Measurements from ENCODE around the gene ITGA7.
A peak's percentile ranks its signal among the peaks of the same experiment; 100 is the strongest.

Gene ITGA7

GRCh38 chr12:55717011-55718007 lies 9.6 kb upstream of the ITGA7 start:
- no peak for DNase-seq

GRCh38 chr12:55716582-55716957 lies 8.9 kb upstream of the ITGA7 start:
- DNase-seq: no peak

GRCh38 chr12:55715833-55716581 lies 8.3 kb upstream of the ITGA7 start, which contains the start of gene BLOC1S1:
TSS of gene BLOC1S1 (plus strand) at chr12:55716046. CDS start at chr12:55716052, 6 bp downstream.
- peak; percentile 83 to 92 for DNase-seq

GRCh38 chr12:55715169-55715764 lies 7.6 kb upstream of the ITGA7 start:
- no peak for DNase-seq

- no peak for DNase-seq
Measured at GRCh38 chr12:55713721-55714120, 6.0 kb upstream of the ITGA7 start.

GRCh38 chr12:55712700-55713415 lies 5.2 kb upstream of the ITGA7 start:
- no peak for DNase-seq

- DNase-seq: no peak
Measured at GRCh38 chr12:55711786-55712553, 4.3 kb upstream of the ITGA7 start.

- DNase-seq: no peak
Measured at GRCh38 chr12:55708695-55709233, 1.1 kb upstream of the ITGA7 start.

GRCh38 chr12:55707219-55707671 lies 459 bp downstream of the ITGA7 start:
- peak in 1 of 2 experiments; percentile 19 for DNase-seq

- peak in 1 of 2 experiments; percentile 11 for DNase-seq
Measured at GRCh38 chr12:55706568-55707218, 1.0 kb downstream of the ITGA7 start.

GRCh38 chr12:55705782-55706402 lies 1.8 kb downstream of the ITGA7 start:
- peak in 1 of 2 experiments; percentile 11 for DNase-seq

- DNase-seq: no peak
Measured at GRCh38 chr12:55704824-55705718, 2.6 kb downstream of the ITGA7 start.

- DNase-seq: no peak
Measured at GRCh38 chr12:55703901-55704761, 3.6 kb downstream of the ITGA7 start.

GRCh38 chr12:55703288-55703687 lies 4.4 kb downstream of the ITGA7 start:
- no peak for DNase-seq

- DNase-seq: no peak
Measured at GRCh38 chr12:55702861-55703260, 4.8 kb downstream of the ITGA7 start.

- DNase-seq: no peak
Measured at GRCh38 chr12:55700255-55701018, 7.3 kb downstream of the ITGA7 start.

GRCh38 chr12:55699471-55700055 lies 8.1 kb downstream of the ITGA7 start:
- no peak for DNase-seq

Measured in NCI-H526 (cell line).